Neural crest cell (in vitro differentiated cells): ENCODE measurements around the gene VASH1. TPM values are rescaled to one million over a fixed set of nuclear protein-coding genes. Genes with fewer than 3 reads are reported as not detected.
A peak's percentile ranks its signal among the peaks of the same experiment; 100 is the strongest.

Source experiments
- DNase-seq: peaks from one replicate; pipeline ENCODE4 v3.0.0; 2021; ENCODE audit warnings: low read depth, mixed read lengths, low spot score
- H3K27ac Mint-ChIP-seq: one replicate; pipeline ENCODE4 v1.8.0; 2021; ENCODE audit warnings: mild to moderate bottlenecking, mixed read lengths; ENCODE audit not compliant: unreplicated experiment
- H3K27me3 Mint-ChIP-seq: 2 replicates; pipeline ENCODE4 v1.8.0; 2021; ENCODE audit warnings: low read depth, mild to moderate bottlenecking, mixed read lengths
- H3K36me3 Mint-ChIP-seq: 2 replicates; pipeline ENCODE4 v1.8.0; 2021; ENCODE audit warnings: low read depth, mild to moderate bottlenecking, mixed read lengths
- H3K4me1 Mint-ChIP-seq: 2 replicates; pipeline ENCODE4 v1.8.0; 2021; ENCODE audit warnings: mixed read lengths
- H3K4me3 Mint-ChIP-seq: one replicate; pipeline ENCODE4 v1.8.0; 2021; ENCODE audit warnings: mild to moderate bottlenecking, mixed read lengths
- H3K9me3 Mint-ChIP-seq: 2 replicates; pipeline ENCODE4 v1.8.0; 2021; ENCODE audit warnings: mixed read lengths
- total RNA-seq: library from RNA; stranded (reverse); gene quantifications from 2 replicates; pipeline ENCODE4 v1.2.1, GENCODE V29; 2021
- TF ChIP-seq, protein P1 (sequence below): fragments of 200-600 bp; sonication (generic); conservative IDR thresholded peaks from 2 replicates; pipeline ENCODE4 v1.5.0; 2021; ENCODE audit warnings: antibody characterized with exemption, mild to moderate bottlenecking

The VASH1 gene
- total RNA-seq, 1 donor from 2014 or later = 72.0 TPM

- Mint-ChIP-seq H3K4me1 (peaks cover 5% of the 10 kb centered on the region), H3K9me3 (no peaks in the 10 kb centered on the region), H3K27ac (no peak overlapping the region), H3K36me3 (no peaks in the 10 kb centered on the region), H3K27me3 (no peaks in the 10 kb centered on the region), H3K4me3 (no peak overlapping the region)
- DNase-seq = no peak
- TF ChIP-seq, protein P1, sequence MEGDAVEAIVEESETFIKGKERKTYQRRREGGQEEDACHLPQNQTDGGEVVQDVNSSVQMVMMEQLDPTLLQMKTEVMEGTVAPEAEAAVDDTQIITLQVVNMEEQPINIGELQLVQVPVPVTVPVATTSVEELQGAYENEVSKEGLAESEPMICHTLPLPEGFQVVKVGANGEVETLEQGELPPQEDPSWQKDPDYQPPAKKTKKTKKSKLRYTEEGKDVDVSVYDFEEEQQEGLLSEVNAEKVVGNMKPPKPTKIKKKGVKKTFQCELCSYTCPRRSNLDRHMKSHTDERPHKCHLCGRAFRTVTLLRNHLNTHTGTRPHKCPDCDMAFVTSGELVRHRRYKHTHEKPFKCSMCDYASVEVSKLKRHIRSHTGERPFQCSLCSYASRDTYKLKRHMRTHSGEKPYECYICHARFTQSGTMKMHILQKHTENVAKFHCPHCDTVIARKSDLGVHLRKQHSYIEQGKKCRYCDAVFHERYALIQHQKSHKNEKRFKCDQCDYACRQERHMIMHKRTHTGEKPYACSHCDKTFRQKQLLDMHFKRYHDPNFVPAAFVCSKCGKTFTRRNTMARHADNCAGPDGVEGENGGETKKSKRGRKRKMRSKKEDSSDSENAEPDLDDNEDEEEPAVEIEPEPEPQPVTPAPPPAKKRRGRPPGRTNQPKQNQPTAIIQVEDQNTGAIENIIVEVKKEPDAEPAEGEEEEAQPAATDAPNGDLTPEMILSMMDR = no peak
Observed at GRCh38 chr14:76752744-76753143, 8.5 kb upstream of the VASH1 start.

GRCh38 chr14:76753541-76754198 is 7.6 kb upstream of the VASH1 start:
- no peak overlapping the region for H3K27ac Mint-ChIP-seq
- no peak overlapping the region for H3K4me3 Mint-ChIP-seq
- no peak for DNase-seq
- no peaks in the 10 kb centered on the region for H3K9me3 Mint-ChIP-seq
- TF ChIP-seq, protein P1 = no peak
- peaks cover 5% of the 10 kb centered on the region for H3K4me1 Mint-ChIP-seq
- no peaks in the 10 kb centered on the region for H3K36me3 Mint-ChIP-seq
- H3K27me3 Mint-ChIP-seq = no peaks in the 10 kb centered on the region

DNA sequence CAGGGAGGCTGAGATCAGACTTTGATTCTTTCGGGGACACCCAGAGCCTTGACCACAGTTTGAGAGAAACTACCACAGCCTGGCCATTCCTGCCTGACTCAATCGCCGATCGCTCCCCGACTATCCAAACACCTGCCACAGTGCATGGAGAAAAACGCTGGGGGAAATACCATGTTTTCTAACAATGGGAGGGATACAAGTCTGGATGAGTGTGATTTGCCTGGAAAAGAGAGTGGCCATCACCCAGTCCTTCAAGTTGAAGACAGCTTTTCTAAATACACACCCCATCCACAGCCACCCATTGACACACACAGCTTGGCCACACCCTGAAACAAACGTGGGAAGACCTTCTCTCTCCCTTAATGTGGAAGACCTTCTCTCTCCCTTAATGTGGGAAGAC is 6.7 kb upstream of the VASH1 start:
- no peak for DNase-seq
- H3K4me1 Mint-ChIP-seq = peaks cover 5% of the 10 kb centered on the region
- no peaks in the 10 kb centered on the region for H3K27me3 Mint-ChIP-seq
- H3K4me3 Mint-ChIP-seq = no peak overlapping the region
- no peak overlapping the region for H3K27ac Mint-ChIP-seq
- H3K9me3 Mint-ChIP-seq = no peaks in the 10 kb centered on the region
- TF ChIP-seq, protein P1 = no peak
- no peaks in the 10 kb centered on the region for H3K36me3 Mint-ChIP-seq

GRCh38 chr14:76755610-76756370 is 5.5 kb upstream of the VASH1 start:
- H3K36me3 Mint-ChIP-seq = no peaks in the 10 kb centered on the region
- H3K9me3 Mint-ChIP-seq = no peaks in the 10 kb centered on the region

GRCh38 chr14:76756371-76756750 is 4.9 kb upstream of the VASH1 start:
- peaks cover 2% of the 10 kb centered on the region for H3K27me3 Mint-ChIP-seq
- H3K4me3 Mint-ChIP-seq = peak overlapping the region; percentile 14
- no peaks in the 10 kb centered on the region for H3K36me3 Mint-ChIP-seq
- TF ChIP-seq, protein P1 = no peak
- no peak overlapping the region for H3K27ac Mint-ChIP-seq
- no peaks in the 10 kb centered on the region for H3K9me3 Mint-ChIP-seq
- peaks cover 13% of the 10 kb centered on the region for H3K4me1 Mint-ChIP-seq
- DNase-seq = no peak

More at GRCh38 chr14:76755610-76756370, 5.5 kb upstream of the VASH1 start:
- Mint-ChIP-seq H3K4me3 (peak overlapping the region; percentile 50), H3K27ac (no peak overlapping the region), H3K4me1 (peaks cover 10% of the 10 kb centered on the region), H3K27me3 (peaks cover 2% of the 10 kb centered on the region)
- TF ChIP-seq, protein P1 = no peak
- DNase-seq = no peak
